A172 (cell line): ENCODE results near the gene KLRG1. TPM values are rescaled to one million over a fixed set of nuclear protein-coding genes. Genes with fewer than 3 reads are reported as not detected.
A peak's percentile ranks its signal among the peaks of the same experiment; 100 is the strongest.

Experiments
- DNase-seq: peaks from one replicate; pipeline ENCODE4 v3.0.0-alpha.2; 2015; ENCODE audit warnings: low spot score
- total RNA-seq: library from RNA; depleted of rRNA; stranded (reverse); fragments of >200 nt; shearing (Covaris generic); gene quantifications from 2 replicates; pipeline ENCODE4 v1.2.3, GENCODE V29; 2014

The KLRG1 gene
- total RNA-seq, 1 experiment from 2014 or later: not detected

DNA sequence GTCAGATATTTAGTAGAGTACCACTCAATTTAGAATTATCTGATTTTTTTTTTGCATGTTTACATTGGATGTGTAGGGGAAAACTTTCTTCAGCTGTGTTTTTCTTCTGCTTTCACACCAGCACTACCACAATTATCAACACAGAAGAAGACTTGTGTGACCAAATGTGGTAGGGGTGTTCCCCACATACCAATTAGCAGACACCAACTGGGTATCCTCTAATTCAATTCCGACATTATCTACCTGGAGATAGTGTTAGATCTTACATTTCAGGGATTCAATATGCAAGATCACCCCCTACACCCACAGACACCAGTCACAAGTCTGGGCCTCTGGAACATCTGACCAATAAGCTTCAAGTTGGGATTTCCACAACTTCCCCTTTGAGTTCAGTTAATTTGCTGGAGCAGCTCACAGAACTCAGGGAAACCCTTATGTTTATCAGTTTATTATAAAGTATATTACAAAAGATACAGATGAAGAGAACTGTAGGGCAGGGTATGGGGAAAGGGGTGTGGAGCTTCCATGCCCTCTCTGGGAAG, 4.1 kb upstream of the KLRG1 start:
- no peak for DNase-seq

DNA sequence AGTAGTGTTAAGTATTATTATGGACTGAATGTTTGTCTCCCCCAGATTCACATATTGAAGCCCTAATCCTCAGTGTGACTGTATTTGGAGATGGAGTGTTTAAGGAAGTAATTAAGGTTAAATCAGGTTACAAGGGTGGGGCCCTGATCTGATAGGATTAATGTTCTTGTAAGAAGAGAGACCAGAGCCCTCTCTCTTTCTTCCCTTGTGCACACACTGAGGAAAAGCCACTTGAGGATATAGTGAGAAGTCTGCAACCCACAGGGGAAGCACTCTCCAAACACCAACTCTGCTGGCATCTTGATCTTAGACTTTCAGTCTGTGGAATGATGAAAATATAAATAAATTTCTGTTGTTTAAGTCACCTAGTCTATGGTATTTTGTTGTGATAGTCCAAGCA, 2.2 kb upstream of the KLRG1 start:
- no peak for DNase-seq

DNA sequence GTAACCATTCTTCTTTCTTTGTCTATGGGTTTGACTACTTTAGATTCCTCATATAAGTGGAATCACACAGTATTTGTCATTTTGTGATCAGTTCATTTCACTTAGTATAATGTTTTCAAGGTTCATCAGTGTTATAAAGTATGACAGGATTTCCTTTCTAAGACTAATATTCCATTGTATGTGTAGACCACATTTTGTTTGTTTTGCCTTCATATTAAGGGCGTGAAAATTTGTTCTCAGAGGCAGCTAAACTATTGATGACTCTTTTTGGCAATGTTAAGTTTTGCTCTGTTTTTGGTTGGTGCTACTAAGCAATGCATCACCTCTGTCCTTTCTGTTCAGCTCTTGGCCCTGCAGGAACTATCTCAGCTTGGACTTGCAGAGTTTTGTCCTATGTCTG, 1.7 kb upstream of the KLRG1 start:
- no peak for DNase-seq

DNA sequence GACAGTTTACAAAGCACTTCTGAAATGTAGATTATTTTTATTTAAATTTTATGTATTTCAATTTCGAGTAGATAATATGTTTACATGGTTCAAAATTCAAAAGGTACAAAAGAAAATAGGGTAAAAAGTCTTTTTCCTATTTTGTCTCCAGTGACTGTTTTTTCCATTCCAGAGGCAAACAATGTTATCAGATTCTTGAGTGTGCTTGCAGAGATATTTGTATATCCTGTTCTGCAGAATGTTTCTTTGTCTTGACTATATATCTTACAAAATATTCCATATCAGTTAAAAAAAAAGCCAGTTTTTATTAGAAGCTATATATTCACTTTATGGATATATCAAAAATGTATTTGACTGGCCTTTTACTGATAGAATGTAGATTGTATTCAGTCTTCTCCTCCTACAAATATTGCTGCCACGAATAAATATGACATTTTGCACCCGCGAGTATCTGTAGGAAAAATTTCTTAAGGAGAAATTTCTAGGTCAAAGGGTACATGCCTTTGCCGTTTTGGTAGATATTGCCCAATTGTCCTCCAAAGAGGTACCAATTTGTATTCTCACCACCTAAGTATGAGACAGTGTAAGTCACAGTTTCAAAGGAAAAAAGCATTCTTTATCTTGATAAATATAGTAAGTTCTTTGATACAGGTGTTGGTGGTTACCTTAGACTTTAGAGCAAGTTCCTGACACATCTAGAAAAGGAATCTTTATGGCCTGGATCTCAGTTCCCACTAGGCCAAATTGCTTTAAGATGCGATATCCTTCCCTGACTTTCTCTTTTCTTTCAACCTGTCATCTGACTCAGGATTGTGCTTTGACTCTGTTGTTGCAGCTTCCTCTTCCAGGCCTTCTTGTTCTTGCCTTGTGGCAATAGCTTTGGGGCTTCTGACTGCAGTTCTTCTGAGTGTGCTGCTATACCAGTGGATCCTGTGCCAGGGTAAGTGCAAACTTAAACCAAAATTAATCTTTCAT, 2.3 kb downstream of the KLRG1 start:
- DNase-seq: no peak

DNA sequence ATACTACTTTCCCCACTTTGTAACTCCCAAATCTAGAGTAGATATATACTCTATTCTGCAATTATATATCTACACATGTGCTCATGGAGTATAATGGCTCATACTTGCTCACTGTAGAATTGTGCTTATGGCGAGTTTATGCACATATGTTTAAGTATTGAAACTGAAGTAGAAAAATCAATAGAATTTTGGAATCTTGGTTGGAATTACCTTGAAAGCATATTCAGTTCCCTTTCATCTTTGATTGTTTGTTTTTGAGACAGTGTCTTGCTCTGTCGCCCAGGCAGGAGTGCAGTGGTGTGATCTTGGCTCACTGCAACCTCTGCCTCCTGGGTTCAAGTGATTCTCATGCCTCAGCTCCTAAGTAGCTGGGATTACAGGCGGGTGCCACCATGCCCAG, 4.5 kb downstream of the KLRG1 start:
- no peak for DNase-seq

DNA sequence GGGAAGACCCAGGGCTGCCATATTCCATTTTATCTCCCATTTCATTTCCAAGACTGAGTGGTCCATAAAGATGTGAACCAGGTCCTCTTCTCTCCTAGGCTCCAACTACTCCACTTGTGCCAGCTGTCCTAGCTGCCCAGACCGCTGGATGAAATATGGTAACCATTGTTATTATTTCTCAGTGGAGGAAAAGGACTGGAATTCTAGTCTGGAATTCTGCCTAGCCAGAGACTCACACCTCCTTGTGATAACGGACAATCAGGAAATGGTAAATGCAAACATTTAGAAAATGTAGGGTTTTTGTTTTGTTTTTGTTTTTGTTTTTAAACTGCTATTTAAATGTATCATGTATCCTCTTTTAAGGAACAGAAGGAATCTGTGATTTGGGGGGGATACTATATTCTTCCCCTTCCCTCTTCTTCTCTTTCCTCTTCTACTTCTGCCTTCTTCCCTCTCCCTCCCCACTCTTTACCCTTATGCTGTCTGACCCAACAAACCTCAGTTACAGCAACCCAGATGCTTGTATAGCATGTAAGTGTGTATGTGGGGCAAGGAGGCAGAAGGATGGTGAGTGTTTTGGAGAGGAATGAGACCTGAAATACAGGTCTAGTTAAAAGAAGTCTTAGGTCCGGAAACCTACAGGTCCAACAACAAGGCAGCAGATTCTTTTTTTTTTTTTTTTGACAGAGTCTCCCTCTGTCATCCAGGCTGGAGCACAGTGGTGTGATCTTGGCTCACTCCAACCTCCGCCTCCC, 5.9 kb downstream of the KLRG1 start:
- no peak for DNase-seq

DNA sequence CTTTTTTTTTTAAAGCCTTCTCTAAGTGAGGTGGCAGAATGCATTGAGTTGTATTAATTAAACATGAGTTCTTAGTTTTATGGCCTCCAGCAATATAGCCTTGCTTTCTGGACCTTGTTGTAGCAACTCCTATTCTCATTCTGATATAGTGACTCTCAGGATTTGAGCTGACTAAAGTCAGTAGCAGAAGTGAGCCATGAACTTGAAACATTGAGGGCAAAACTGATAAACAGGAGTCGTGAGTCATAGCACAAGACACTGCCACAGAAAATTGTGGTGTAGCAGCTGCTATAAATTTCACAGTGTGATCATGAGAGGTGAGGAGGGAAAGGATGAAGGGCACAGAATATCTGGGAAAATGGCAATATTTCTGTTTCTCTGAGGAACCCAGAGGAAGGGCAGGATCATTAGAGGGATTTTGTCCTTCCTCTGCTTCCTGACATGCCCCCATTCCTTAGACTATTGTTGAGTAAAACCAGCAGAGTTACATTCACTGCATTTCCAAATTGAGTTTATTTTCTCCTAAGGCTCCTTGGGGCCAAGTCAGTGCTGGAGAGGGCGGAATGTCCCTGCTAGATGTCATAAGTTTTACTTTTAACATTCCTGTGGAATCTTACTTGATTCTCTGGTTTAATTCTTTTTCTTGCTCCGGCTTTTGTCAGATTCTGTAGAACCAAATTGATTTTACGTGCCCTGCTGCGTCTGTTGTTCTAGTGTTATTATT, 7.5 kb downstream of the KLRG1 start:
- peak; percentile 35 for DNase-seq

DNA sequence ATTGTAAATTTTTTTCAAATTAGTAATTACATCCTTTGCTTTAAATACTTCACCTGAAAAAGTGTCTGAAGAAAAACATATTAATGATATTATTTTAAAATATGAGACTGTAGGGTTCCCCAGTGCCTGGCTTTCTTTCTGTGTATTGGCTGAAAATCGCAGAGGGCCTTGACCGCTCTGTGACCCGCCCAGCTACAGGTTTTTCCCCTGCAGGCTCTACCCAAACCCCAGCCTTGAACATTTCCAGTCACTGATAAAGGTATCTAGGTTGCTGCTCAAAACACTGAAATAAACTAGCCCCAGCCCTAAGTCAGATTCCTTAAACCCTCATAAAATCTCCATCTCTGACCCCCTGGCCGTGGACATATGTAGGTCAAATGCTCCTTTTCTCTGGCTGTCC, 11.9 kb downstream of the KLRG1 start:
- DNase-seq: no peak

DNA sequence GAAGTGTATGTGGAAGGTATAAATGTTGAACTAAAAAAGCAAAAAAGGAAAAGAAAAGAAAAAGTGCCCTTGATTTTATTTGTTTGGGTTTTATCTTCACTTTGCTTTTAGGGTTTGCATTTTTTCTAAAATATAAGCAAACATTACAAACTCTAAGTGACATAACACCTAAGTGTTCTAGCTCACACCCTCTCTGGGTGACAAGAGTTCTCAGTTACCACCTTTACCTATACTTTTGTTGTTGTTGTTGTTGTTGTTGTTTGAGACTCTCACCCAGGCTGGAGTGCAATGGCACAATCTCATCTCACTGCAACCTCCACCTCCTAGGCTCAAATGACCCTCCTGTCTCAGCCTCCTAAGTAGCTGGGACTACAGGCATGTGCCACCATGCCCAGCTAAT, 13.0 kb downstream of the KLRG1 start:
- no peak for DNase-seq

DNA sequence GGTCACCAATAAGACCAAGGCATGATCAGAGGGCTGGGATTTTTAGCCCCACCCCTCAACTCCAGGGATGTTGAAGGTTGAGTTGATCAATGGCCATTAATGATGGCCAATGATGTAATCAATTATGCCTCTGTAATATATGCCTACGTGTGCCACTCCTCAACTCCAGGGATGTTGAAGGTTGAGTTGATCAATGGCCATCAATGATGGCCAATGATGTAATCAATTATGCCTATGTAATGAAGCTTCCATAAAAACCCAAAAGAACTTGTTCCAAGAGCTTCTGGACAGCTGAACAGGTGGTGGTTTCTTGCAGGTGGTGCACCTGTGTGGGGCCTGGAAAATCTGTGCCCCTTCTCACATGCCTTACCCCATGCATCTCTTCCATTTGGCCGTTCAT, 33.2 kb downstream of the KLRG1 start:
- DNase-seq: no peak

DNA sequence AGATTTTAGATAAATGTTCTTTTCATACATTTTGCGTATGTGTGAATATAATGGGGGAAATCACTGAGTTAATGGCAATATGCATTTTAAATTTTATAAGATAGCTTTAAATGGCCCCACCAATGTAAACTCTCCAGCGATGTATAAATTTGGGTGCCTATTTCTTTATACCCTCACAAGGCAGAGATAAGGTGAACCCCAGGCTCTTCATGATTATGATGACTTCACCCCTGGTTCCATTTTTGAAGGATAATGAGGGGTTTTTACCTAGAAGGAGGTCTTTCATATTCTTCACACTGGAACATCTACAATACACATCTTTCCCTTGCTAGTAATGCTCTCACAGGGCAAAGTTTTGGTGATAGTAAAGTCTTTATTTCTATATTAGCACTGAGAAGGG, 35.2 kb downstream of the KLRG1 start:
- no peak for DNase-seq

DNA sequence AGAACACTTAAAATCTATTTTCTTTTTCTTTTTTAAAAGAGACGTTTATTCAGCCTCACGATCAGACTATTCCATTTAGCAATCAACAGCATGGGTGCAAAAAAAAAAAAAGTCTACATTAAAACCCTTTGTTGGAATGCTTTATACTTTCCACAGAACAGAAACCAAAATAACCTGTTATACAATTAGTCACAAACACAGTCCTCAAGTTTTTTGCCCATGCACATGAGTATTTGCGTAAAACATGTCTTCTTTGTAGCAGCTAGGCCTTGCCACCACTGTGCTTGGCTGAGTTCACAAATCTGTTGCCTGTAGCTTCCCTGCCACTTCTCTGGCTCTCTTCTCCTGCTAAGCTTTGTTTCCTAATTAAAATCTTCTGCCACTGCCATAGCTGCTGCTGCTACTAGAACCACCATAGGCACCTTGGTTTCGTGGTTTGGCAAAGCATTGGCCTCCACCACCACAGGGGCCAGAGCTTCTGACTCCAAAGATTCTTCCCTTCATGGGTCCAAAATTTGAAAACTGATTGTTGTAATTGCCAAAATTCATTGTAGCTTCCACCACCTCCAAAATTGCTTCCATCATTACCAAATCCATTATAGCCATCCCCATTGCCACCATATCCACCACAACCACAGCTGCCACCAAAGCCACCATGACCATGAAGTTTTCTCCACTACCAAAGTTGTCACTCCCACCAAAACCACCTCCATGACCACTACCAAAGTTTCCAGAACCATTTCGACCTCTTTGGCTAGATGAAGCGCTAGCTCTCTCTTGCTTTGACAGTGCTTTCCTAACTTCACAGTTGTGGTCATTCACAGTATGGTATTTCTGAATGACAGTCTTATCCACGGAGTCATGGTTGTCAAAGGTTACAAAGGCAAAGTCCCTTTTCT, 38.1 kb downstream of the KLRG1 start:
- DNase-seq: no peak

DNA sequence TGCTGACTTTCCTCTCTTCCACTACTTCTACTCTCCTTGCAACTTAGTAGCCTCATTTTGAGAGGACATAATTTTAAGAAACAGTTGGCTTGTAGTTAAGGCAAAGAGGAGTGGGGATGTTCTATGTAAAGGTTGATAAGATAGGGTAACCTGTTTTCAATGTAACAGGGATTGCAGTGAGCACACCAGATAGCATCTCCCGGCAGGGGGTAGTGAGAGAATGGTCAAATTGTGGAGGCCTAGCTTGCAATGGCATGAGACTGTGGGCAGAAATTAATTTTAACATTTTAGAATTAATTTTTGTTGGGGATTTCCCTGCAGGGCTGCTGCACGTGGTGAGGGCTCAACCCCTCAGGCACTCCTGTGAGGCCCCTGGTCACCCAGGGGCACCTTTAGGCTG, 41.4 kb downstream of the KLRG1 start:
- no peak for DNase-seq

DNA sequence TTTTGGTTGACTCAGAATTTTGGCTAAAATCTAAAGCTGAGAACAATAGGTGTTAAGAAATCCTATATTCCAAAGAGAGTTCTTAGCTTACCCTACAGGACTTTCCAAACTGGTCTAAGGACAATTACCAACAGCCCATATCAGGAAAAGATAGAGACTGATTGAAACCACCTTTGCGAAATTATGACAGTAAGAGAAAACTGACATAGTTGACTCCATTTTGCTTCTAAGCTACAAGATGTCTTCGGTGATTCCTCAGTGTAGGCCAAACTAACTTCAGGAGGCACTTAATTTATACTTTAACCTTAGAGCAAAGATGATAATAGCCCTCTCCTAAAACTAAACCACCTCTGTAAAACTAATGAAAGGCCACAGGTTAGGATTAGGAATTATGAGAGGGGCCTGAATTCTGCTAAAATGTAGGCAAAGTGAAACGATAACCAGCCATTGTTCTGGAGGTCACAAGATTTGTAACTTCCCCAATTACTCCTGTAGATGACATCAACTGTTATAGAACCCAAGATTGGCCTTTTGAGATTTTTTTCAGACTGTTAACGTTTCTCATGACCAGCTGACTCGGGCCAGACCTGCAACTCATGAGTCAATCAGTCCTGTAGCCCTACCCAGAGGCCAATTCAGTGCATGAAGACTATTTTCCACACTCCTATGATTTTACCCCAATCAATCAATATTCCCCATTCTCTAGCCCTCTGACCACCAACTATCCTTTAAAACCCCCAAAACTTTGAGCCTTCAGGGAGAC, 43.0 kb downstream of the KLRG1 start:
- no peak for DNase-seq

DNA sequence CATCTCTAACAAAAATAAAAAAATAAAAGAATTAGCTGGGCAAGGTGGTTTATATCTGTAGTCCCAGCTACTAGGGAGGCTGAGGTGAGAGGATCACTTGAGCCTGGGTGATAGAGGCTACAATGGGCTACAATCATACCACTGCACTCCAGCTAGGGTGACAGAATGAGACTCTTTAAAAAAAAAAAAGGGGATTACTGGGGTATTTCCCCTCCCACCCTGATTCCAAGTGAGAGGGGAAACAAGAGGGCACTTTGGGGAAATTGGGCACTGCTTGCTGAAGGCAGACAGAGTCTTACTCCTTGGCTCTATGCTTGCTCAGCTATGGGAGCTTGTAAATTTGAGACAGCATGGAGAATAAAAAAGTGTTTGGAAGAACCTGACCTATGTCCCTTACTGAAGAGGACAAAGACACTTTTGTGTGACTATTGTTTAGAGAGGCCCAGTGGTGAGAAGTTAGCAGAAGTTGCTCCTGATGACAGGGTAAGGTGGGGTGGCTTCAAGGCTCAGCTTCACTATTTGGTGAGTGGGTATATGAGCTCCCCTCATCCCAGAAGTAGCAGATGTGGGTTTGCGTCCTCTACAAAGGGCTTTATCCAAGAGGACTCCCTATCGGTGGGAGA, 44.0 kb downstream of the KLRG1 start:
- no peak for DNase-seq

DNA sequence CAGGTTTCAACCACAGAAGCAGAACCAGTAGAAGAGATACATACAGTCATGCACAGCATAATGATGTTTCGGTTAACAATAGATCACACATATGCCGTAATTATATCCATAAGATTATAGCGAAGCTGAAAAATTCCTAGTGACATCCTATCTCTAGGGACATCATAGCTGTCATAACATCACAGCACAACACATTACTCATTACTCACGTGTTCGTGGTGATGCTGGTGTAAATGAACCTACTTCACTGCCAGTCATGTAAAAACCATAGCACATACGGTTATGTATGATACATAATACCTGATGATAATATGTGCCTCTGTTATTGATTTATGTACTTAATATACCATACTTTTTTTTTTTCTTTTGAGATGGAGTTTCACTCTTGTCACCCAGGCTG, 44.7 kb downstream of the KLRG1 start:
- no peak for DNase-seq

DNA sequence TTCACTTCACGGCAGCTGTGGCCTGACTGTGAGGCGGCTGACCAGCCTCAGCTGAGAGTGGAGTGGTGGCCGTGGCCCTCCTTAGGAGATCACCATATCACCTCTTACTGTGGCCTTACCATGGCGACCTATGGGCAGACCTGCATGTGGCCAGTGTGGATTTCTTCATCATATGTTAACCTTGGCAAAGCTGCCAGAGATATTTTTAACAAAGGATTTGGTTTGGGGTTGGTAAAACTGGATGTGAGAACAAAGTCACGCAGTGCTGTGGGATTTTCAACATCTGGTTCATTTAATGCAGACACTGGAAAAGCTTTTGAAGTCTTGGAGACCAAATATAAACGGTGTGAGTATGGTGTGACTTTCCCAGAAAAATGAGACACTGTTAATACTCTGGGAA, 46.9 kb downstream of the KLRG1 start:
- no peak for DNase-seq

DNA sequence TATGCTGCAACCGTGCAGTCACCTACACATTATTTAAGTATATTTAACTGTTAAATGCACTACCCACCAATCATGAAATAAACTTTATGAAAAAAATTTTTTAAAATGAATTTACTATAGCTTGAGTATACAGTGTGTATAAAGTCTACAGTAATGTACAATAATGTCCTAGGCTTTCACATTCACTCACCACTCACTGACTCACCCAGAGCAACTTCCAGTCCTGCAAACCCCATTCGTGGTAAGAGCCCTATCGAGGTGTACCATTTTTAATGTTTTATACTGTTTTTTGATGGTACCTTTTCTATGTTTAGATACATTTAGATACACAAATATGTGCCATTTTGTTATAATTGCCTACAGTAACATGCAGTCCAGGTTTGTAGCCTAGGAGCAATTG, 48.1 kb downstream of the KLRG1 start:
- DNase-seq: no peak

DNA sequence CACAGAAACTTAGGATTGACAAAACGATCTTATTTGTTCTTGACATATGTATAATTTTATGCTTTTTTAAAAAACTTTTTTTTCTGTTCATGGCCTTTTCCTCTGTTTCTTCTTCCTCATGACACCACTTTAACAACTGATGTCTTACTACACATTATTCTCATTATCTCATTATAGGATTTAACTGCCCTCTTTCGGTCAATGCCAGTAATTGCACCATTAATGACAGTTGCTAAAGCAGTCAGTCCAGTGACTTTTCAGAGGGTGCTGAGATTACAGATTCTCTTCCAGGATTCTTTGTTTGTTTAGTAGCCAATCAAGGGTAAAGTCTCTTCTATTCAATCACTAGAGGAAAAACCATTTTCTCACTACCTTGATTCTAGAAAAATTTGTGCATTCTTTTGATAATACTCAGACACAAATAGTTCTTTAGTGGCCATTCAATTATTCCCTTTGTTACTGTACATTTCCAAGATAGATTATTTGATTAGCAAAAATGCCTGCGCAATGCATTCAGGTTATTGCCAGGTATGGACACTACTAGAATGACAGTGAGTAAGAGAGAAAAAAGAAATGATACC, 50.1 kb downstream of the KLRG1 start:
- DNase-seq: peak; percentile 40
